NCI-H526 (cell line): ENCODE measurements around the gene PLB1.

Experiments used
- DNase-seq, 2 experiments: peaks; one replicate each; lab custom pipeline; 2025; lab: John Stamatoyannopoulos, UW

PLB1 gene

DNA sequence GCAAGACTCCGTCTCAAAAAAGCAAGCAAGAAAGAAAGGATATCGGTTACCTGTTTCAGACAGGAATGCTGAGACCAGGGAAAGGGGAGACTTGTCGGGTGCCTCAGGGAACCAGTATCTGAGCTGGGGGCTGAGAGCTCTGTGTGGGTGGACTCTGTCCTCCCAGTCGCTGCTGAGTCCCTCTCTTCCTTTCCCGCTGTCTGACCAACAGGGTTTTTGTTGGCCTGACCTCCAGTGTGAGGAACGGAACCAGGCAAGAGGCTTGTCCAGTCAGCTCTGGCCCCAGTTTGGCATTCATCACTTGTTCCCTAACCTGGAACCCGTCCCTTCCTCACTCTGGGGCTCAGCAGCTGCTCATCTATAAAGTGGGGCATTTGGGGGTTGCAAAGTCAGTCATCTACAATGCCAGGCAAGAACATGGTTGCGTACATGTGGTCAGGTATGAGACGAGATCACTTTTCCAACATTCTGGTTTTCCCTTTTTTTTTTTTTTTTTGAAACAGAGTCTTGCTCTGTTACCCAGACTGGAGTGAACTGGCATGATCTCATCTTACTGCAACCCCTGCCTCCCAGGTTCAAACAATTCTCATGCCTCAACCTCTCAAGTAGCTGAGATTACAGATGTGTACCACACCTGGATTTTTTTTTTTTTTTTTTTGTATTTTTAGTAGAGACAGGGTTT lies 116.4 kb downstream of the PLB1 start:
- DNase-seq: no peak

DNA sequence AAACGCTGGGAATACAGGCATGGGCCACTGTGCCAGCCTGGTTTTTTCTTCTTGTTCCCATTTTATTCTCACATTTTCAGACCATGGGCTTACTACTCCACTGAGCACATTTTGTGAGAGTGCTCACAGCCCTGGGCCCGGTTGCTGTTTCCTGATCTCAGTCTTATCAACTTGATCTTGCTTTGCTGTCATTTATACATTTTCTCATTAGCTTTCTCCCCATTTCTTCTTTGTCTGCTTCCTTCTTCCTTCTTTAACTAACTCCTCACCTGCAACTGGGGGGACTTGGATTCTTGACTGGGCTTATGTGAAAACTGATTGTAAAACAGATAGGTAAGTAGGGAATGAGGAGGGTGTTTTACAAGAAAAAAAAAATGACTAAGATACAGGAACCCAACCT lies 117.3 kb downstream of the PLB1 start:
- DNase-seq: no peak

DNA sequence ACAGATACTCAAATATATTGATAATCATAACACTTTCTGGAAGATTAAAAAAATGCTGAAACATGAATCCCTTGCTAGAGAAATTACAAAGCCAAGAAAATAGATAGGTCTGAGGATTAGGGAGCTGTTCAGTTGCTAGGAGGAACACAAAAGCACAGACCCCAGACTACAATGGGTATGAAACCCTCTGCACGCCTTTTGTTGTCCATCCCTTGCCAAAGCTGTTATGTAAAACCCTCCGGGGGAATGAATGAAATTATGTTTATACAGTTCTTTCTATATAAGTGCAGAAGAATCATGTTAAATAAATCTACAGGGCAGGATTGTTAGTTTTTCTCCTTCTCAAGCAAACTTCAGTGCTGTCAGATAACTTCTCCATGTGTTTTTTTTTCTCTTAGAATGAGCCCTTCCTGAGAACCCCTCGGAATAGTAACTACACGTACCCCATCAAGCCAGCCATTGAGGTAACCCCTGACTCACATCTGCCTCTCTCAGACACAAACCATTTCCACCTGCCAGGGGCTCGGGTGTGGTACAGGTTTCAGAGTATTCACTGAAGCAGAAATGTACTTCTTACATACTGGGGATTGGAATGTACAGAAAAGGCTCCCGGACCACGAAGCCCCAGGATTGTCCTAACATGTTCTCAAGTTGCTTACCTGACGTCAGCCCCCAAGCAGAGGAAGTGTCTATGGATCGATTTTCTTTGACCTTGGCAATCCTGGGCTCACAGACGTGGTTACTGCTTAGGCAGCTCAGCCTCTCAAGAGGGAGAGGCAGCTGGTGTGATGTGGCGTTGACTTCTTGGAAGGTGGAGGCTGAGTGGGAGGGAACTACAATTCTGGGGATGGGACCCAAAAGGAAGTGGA lies 118.0 kb downstream of the PLB1 start:
- DNase-seq: no peak

DNA sequence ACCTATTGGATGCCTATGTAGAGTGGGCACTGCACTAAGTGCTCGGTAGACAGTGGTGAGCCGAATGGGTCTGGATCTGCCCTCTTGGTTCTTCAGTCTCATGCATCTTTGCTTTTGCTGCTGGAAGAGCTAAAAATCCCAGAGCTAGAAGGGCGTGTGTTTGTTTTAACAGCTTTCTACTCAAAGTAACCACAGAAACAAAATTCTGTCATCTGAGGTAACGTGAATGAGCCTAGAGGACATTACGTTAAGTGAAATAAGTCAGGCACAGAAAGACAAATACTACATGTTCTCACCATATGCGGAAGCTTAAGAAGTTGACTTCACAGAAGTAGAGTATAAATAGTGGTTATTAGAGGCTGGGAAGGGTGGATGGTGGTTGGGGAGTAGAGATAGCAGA lies 119.8 kb downstream of the PLB1 start:
- no peak for DNase-seq

DNA sequence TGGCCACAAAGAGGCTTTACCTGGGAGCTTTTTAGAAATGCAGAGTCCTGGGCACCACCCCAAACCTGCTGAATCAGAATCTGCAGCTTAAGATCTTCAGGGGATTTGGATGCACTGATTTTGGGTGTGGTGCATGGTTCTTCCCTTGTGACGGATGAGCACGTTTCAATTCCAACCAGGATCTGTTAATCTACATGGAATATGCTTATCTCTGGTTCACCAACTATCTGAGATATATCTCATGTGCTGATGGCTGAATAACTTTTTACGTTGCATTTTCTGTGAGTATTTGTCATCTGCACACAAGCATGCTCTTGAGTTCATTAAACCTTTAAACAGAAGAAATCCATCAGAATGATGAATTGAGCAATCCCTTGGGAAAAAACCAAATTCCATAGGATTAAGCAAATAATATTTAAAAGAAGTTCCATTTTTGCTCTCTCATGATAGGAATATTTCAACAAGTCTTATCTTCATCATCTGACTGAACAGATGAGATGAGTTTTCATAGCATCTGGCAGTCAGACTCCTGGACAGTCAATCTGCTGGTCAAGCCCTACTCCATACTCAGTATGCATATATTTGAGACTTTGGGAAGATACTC lies 120.6 kb downstream of the PLB1 start:
- no peak for DNase-seq

DNA sequence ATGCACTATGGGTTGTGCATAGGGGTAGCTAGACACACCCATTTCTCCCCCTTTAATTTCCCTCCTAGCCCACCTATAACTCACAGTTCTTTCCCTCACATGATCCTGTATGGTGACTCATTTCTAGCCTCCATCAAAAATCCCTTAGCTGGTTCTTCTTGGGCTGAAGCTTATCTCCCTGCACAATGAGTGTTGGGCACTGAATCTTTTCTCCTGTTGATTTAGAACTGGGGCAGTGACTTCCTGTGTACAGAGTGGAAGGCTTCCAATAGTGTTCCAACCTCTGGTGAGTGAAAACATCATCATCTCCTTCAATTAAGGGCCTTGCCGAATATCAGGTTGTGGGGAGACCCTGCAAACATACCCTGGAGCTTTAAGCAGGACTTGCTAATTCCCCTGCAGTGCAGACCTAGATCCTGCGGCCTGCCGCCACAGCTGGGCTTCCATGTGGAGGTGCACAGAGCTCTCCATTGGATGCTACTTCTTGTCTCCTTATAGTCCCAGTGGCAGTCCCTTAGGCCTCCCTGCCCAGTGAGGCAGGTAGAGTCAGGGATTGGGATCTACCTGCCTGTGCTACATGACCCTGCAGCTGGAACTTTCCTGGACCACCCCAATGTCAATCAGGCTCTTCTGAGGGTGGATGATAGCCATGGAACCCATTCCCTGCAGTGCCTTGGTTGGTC lies 121.8 kb downstream of the PLB1 start:
- DNase-seq: no peak

DNA sequence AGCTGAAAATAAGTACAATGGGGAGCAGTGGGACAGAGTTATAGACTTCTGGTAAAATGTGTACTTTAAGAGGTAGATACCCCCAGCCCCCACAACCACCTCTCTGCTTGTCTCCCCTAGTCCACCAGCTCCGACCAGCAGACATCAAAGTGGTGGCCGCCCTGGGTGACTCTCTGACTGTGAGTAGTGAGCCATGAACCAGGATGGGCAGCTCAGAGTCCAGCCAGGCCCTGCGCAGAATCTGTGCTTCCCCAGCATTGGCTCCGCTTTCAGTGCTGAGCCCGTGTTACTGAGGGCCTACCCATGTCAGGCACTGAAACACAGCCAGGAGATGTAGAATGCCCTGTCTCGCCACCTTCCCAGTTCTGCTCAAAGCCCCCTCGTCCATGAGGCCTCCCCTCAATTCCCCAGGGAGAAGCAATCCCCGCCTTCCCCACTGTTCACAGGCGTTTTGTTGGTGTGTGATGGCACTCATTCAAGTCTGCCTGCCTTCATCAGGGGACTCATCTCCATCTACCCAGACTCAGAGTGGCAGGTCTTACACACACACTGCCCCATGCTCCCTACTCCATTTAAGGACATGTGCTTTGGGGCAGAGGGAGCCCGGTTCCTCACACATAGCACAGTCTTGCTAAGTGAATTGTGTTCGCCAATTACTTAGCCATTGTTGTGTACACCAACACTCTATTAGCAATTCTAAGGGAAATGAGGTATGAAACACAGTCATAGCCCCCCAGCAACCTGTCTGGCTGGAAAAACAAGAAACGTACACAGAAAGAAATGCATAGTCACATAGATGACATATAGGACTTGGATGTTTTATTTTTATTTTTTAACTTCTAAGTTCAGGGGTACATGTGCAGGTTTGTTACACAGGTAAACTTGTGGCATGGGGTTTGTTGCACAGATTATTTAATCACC lies 122.6 kb downstream of the PLB1 start:
- no peak for DNase-seq

DNA sequence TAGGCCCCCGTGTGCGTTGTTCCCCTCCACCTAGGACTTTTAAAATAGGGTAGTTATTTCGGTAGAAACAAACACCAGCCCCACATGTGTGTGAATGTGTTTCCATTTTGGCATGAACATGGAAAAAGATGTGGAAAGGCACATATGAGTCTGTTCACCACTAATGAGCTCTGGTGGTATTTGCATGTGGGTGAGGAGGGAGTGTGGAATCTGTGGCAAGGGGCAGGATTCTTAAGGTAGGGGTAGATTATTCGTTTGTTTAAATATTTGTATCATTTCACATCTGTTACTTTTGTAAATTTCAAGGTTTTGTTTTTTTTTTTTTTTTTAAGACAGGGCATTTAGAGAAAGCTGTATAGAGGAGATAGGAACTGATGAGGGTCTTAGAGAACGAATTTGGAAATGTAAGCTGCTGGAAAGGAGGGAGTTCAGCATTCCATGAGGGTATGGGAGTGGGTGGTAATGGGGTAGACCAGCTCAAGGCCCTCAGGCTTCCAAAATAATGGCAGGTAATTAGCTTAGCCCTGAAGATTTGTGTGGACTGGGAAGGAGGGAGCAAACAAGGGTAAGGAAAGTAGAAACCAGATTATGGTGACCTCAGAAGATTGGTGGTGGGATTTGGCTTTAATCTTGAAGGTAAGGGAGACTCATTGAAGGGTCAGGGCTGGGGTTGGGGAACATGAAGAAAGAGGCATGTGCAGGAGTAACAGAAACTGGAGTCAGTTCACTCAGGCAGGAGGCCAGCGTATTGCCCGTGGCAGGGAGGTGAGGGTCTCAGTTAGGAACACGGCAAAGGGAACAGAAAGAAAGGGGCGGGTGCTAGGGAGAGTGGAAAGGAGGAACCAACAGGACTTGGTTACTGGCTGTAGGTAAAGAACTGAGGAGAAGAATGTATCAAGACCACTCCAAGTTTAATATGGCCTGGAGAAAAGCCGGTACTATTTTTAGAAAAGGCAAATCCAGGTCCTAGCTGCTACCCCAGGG lies 123.6 kb downstream of the PLB1 start:
- no peak for DNase-seq

DNA sequence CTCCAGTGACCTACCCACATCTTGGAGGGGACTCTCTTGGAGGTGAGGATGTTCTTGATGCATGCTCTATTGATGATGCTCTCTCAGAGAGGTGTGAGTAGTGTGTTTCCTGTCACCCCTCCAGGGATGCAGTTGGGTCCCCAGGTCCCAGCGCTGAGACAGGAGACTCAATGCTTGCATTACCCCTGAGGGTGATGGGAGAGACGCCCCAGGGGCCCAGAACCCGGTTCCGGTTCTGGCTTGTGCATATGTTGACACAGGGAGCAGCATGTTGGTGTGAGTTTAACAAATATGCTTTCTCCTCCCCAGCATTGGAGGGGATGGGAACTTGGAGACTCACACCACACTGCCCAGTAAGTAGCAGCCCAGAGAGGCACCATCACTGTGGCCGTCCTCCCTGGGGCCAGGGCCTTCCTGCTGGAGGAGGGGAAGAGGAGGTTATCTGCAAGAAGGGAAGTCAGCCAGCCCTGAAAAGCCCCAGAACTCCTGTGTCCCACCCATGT lies 124.5 kb downstream of the PLB1 start:
- no peak for DNase-seq

DNA sequence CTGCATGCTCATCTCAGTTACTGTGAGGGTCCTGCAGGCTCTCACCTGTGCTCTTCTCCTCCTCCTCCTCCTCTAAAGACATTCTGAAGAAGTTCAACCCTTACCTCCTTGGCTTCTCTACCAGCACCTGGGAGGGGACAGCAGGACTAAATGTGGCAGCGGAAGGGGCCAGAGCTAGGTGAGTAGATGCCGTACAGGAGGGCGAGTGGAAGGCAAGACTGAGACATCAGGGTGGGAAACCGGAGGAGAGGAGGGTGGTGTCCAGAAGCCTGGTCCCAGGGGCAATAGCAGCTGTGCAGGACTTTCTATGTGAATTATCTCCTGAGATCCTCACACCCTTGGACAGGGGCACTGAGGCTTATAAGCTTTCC lies 124.9 kb downstream of the PLB1 start:
- no peak for DNase-seq

DNA sequence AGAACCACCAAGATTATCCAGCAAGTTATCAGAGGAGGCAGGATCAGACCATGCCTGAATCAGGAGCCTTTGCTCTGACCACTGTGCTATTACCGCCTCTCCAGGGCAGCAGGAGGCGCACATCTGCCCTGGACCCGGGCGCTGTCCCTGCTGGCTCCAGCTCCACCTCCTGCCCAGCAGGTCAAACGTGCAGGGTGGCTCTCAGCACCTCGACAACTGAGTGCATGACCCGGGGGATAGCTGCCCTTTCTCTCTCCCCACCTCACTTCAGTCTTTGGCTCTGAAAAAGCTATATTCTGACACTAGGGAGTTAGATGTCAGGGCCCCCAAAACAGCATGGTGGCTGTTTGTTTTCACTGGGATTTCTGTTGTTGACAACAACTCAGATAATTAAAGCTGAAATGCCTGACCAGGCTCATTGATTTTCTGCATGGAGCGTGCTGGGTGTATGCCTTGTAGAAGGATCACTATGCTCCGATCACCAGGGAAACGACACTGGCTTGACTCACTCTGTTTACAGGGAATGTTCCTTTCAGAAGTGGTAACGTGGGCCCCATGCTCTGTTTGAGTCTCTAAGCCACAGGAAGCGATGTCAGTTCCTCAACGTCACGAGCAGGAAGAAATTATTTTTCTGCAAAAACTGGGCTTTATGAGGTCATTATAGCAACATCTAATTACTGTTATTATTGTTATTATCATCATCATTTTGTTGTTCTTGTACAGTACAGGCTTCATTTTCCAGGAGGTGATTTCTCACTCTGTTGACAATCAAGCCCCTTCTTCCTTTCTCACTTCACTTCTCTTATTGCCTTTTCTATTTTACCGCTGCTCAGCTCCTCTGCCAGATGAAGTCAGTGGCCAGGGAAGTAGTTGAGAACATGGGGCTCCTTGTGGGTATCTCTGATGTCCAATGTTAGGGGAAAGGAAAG lies 125.6 kb downstream of the PLB1 start:
- no peak for DNase-seq

DNA sequence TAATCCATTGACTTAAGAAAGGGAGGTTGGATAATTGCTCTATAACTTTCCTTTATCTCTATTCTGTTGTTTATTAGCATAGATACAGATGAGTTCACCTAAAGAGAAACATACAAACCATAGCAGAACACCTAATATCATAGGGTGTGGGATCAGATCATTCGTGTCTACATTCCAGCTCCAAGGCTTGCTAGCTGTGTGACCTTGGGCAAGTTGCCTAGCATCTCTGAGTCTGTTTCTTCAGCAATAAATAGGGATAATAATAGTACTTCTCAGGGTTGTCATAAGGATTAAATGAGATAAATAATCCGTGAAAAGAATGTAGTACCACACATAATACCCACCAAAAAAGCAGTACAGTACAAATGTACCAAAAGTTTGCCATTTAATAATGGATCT lies 126.2 kb downstream of the PLB1 start:
- no peak for DNase-seq

DNA sequence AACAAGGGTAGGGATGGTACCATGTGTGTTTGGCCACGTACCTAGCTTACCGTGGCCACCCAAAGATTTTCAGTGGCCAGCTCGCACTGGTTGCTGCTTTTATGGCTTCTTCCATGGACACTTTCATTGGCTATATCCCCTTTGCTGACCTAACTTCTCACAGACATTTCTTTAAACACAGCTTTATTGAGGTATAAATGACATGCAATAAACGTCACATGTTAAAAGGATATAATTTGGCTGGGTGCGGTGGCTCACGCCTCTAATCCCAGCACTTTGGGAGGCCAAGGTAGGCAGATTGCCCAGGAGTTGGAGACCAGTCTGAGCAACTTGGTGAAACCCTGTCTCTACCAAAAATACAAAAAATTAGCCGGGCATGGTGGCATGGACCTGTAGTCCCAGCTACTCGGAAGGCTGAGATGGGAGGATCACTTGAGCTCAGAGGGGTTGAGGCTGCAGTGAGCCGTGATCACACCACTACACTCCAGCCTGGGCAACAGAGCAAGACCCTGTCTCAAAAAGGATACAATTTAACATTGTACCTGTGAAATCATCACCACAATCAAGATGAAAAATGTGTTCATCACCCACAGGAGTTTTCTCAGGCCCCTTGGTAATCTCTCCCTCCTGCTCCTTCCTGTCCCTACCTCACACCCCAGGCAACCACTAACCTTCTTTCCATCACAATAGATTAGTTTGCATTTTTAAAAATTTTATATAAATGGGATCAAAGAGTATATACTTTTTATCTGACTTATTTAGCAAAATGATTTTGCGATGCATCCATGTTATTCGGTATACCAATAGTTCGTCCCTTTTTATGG lies 127.9 kb downstream of the PLB1 start:
- DNase-seq: no peak

DNA sequence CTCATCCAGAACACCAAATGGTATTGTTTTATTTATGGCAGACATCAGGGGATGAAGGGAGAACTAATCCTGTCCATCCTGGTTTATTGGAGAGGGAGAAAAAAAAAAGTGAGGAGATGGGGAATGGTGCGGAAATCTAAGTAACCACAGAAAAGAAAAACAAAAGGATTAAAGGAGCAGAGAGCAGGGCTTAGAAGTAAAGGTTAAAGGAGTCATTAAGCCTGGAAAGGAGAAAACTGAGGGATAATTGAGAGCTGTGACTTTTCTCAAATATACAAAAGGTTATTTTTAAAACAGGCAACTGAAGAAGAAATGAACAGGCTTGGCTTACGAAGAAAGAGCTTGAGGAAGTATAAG lies 128.6 kb downstream of the PLB1 start:
- no peak for DNase-seq

DNA sequence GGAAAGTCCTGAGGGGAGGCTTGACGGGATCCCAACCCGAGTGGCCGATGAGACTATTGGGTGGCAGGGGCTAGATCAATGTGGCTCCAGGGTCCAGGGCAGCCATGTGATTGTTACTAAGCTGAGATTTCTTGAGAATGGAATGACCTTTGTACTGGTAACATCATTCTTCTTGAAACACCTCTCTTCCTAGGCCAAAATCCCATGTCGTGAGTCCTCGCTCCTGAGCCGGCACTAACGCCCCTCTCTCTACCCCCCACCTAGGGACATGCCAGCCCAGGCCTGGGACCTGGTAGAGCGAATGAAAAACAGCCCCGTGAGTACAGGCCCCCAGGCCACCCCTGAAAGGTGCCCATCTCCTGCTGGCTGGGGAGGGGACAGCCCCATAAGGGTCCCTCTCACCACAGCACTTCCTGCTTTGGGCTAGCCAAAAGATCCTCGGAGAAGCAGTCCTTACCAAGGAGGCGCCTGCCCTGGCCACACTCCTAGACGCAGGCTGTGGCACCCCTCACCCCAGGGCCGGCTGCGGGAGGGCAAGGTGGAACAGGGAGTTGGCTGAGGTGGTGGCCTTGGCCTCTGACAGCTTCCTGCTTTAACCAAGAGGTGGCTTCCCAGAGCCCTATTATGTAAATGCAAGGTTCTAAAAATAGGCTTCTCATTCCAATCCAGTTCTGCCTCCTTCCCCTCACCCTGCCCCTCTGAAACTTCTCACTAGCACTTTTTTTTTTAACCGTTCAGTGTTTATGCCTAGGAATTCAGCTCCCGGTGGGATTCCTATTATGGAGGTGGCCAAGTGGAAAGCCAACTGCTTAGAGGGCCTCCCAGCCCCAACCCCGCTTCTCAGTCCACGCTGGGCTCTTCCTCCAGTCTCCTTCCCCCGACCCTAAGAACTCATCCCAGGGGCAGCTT lies 129.2 kb downstream of the PLB1 start:
- peak in 1 of 2 experiments; percentile 12 for DNase-seq

DNA sequence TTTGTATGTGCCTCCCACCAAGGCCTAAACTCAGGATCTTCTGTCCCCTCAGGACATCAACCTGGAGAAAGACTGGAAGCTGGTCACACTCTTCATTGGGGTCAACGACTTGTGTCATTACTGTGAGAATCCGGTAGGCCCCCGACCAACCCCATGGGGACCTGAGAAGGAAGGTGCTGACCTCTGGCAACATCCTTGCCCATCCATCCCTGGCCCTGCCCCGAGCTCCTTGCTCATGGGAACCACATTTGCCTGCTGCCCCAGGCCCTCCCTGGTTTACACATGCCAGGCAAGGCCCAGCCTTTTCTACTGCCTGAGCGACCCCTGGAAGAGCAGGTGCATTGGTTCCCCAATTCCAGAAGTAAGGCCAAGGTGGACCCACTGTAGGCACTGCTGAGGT lies 130.5 kb downstream of the PLB1 start:
- DNase-seq: no peak

DNA sequence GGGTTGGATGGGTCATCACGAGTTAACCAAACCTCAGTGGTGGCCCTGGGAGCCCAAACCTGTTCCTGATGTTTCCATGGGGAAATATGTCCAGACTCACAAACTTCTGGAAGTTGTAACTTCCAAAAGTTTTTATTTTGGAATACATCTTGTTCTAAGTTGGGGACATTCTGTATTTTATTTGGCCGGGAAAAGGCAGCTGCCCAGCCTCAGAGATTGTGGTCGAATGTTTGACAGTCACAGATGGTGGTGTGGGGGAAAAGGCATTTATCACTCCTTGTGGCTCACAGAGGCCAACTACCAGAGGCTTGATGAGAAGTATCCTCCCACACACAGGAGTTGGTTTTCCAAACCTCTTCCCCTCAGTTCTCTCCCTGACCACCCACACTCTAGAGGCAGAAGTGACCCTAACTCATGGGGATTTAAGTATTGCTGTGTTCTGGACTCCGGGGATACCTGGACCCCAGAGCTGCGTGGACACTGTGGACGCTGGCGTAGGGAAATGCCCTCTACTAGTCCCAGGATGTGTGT lies 131.1 kb downstream of the PLB1 start:
- no peak for DNase-seq
